GM23248 (cell line): Measurements from ENCODE around the gene PSME3IP1. TPM values are rescaled to one million over a fixed set of nuclear protein-coding genes. Genes with fewer than 3 reads are reported as not detected.

Experiments used
- DNase-seq: peaks from one replicate; pipeline ENCODE4 v3.0.0-alpha.2; 2015
- H2AFZ ChIP-seq: fragments of 200-600 bp; sonication (generic); 2 replicates; pipeline ENCODE4 v1.6.1; 2016; ENCODE audit warnings: antibody characterized with exemption
- H3F3A ChIP-seq: fragments of 200-600 bp; sonication (generic); 2 replicates; pipeline ENCODE4 v1.6.1; 2016; ENCODE audit warnings: mild to moderate bottlenecking, antibody characterized with exemption, mixed run types; ENCODE audit not compliant: insufficient read depth
- H3K27ac ChIP-seq: fragments of 200-600 bp; sonication (generic); 2 replicates; pipeline ENCODE4 v1.5.1; 2016; ENCODE audit warnings: mild to moderate bottlenecking
- H3K27me3 ChIP-seq: fragments of 200-600 bp; sonication (generic); replicated peaks from 2 replicates; pipeline ENCODE4 v1.6.1; 2016; ENCODE audit warnings: mild to moderate bottlenecking; ENCODE audit not compliant: insufficient read depth
- H3K36me3 ChIP-seq: fragments of 200-600 bp; sonication (generic); 2 replicates; pipeline ENCODE4 v1.6.1; 2016; ENCODE audit warnings: low read depth, mild to moderate bottlenecking
- H3K4me1 ChIP-seq: fragments of 200-600 bp; sonication (generic); 2 replicates; pipeline ENCODE4 v1.6.1; 2016; ENCODE audit warnings: mild to moderate bottlenecking; ENCODE audit not compliant: insufficient read depth
- H3K4me2 ChIP-seq: fragments of 200-600 bp; sonication (generic); one replicate; pipeline ENCODE4 v1.6.1; 2016; ENCODE audit warnings: mild to moderate bottlenecking; ENCODE audit not compliant: unreplicated experiment
- H3K4me3 ChIP-seq: fragments of 200-600 bp; sonication (generic); 2 replicates; pipeline ENCODE4 v1.5.1; 2016; ENCODE audit warnings: mild to moderate bottlenecking
- H3K79me2 ChIP-seq: fragments of 200-600 bp; sonication (generic); 2 replicates; pipeline ENCODE4 v1.6.1; 2016; ENCODE audit warnings: mild to moderate bottlenecking; ENCODE audit not compliant: insufficient read depth
- H3K9ac ChIP-seq: fragments of 200-600 bp; sonication (generic); 2 replicates; pipeline ENCODE4 v1.6.1; 2016; ENCODE audit warnings: mild to moderate bottlenecking
- H3K9me2 ChIP-seq: fragments of 200-600 bp; sonication (generic); 2 replicates; pipeline ENCODE4 v1.6.1; 2016; ENCODE audit warnings: mixed run types, mild to moderate bottlenecking, moderate library complexity; ENCODE audit not compliant: insufficient read depth
- H3K9me3 ChIP-seq: fragments of 200-600 bp; sonication (generic); one replicate; pipeline ENCODE4 v1.6.1; 2017; ENCODE audit warnings: low read depth
- H4K20me1 ChIP-seq: fragments of 200-600 bp; sonication (generic); 2 replicates; pipeline ENCODE4 v1.6.0; 2016; ENCODE audit not compliant: insufficient read depth
- EZH2 ChIP-seq: fragments of 200-600 bp; sonication (generic); IDR thresholded peaks from 2 replicates; pipeline ENCODE4 v1.6.1; 2018; ENCODE audit warnings: antibody characterized with exemption, mild to moderate bottlenecking; ENCODE audit not compliant: insufficient read depth, poor library complexity, severe bottlenecking
- EZH2phosphoT487 ChIP-seq: fragments of 200-600 bp; sonication (generic); IDR thresholded peaks from 2 replicates; pipeline ENCODE4 v1.6.1; 2018; ENCODE audit warnings: antibody characterized with exemption, moderate library complexity, mild to moderate bottlenecking, low read depth; ENCODE audit not compliant: insufficient read depth
- WGBS, 2 experiments: methylation state at CpG; one replicate each; pipeline ENCODE4 v1.1.6; 2015 to 2017; ENCODE audit warnings: low lambda C conversion rate in 2 of 2, low coverage in 1 of 2; ENCODE audit errors: missing lambda C conversion rate in 2 of 2; 5-methylcytosine and 5-hydroxymethylcytosine counted together
- in situ Hi-C: fragments of 300-500 bp; cut with MboI; formaldehyde crosslinking; loops from 2 replicates; pipeline ENCODE4 v1.15.0; 2020
- polyA plus RNA-seq: library from polyadenylated mRNA; unstranded; fragments of >200 nt; fragmentation: Nextera tagmentation; extraction: Ambion mirVana; gene quantifications from 2 replicates; pipeline ENCODE4 v1.2.1, GENCODE V29; 2016
- total RNA-seq: library from RNA; depleted of rRNA; stranded (reverse); fragments of >200 nt; shearing (Covaris generic); gene quantifications from 2 replicates; pipeline ENCODE4 v1.2.3, GENCODE V29; 2014; rRNA removed

The PSME3IP1 gene
- total and polyA plus RNA-seq, 2 experiments from 2014 or later, result 42.2 to 58.9 TPM

DNA sequence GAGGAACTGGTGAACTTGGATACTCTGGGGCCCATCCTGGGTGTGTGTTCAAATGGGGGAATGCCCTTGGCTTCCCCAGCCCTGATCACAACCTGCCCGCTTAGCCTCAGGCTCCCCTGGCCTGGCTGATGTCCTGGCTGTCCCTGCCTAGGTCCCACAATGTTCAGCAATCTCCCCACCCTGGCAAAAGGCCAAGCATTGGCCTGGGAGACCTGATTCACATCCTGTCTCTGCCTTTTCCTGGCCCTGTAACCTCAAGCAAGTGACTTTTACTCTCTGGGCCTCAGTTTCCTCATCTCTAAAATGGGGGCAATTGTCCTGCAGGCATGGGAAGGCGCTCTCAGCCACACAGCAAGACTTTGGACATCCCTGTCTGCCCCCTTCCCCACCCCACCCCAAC is 79.1 kb downstream of the PSME3IP1 start:
- no peaks in the 10 kb centered on the region for H3K4me1 ChIP-seq
- H3K4me2 ChIP-seq, result no peak overlapping the region
- no peaks in the 10 kb centered on the region for H3K9me2 ChIP-seq
- H3K27me3 ChIP-seq, result no peaks in the 10 kb centered on the region
- H3K79me2 ChIP-seq, result no peaks in the 10 kb centered on the region
- H3K36me3 ChIP-seq, result no peaks in the 10 kb centered on the region
- H3K4me3 ChIP-seq, result no peak overlapping the region
- TF ChIP-seq EZH2, result no peak
- TF ChIP-seq EZH2phosphoT487, result no peak
- no peaks in the 10 kb centered on the region for H3K9me3 ChIP-seq
- no peak for DNase-seq
- H3F3A ChIP-seq, result no peaks in the 10 kb centered on the region
- no peak overlapping the region for H3K27ac ChIP-seq
- in situ Hi-C loops, result no loop called here
- H4K20me1 ChIP-seq, result no peaks in the 10 kb centered on the region
- no peak overlapping the region for H2AFZ ChIP-seq
- WGBS, 2 experiments, result 84 to 100% methylated on average over 2 of the region's 2 CpGs
- no peak overlapping the region for H3K9ac ChIP-seq

DNA sequence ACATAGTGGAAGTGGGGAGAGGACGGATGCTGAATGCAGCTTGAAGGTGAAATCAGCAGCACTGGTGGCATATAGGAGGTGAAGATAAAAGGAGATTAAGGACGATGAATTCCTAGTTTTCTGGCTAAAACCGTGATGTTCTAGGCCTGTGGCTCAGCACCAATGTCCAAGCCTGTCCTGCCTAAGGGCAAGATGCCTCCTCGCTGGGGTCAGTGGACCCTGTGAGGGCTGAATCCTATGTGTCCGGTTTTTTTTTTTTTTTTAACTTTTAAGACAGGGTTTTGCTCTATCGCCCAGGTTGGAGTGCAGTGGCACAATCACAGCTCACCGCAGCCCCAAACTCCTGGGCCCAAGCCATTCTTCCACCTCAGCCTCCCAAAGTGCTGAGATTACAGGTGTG is 80.7 kb downstream of the PSME3IP1 start:
- Histone ChIP-seq H2AFZ (no peak overlapping the region), H3K79me2 (no peaks in the 10 kb centered on the region), H3K27ac (no peak overlapping the region), H3F3A (no peaks in the 10 kb centered on the region), H3K9me3 (no peaks in the 10 kb centered on the region), H3K4me3 (no peak overlapping the region), H3K27me3 (no peaks in the 10 kb centered on the region), H3K4me1 (0 out of 2 replicates have a peak, but pooled peaks cover 2% of the 10 kb centered on the region), H3K9ac (no peak overlapping the region), H4K20me1 (no peaks in the 10 kb centered on the region), H3K4me2 (no peak overlapping the region), H3K9me2 (no peaks in the 10 kb centered on the region), H3K36me3 (no peaks in the 10 kb centered on the region)
- DNase-seq, result no peak
- TF ChIP-seq EZH2phosphoT487, result no peak
- TF ChIP-seq EZH2, result no peak
- in situ Hi-C loops, result no loop called here
- WGBS, 2 experiments, result 93 to 100% methylated on average over 7 of the region's 7 CpGs

DNA sequence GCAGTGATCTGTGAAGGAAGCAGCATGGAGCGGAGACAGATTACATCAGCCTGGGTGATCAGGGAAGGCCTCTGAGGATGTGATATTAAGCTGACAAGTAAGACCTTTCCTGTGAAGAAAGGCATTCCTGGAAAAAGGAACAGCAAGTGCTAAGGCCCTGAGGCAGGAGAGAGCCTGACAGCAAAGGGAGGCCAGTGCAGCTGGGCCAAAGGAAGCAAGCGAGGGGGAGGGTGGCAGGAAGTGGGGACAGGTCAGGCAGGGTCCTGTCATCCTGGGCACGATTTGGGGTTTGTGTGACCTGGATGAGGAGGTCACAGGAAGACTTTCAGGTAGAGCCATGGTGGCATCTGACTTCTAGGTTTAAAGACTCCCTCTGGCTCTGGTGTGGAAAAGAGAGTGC is 81.1 kb downstream of the PSME3IP1 start:
- Histone ChIP-seq H3K9ac (no peak overlapping the region), H4K20me1 (no peaks in the 10 kb centered on the region), H3K9me3 (no peaks in the 10 kb centered on the region), H3K79me2 (no peaks in the 10 kb centered on the region), H3F3A (no peaks in the 10 kb centered on the region), H2AFZ (no peak overlapping the region), H3K4me3 (no peak overlapping the region), H3K27me3 (no peaks in the 10 kb centered on the region), H3K4me2 (no peak overlapping the region), H3K9me2 (no peaks in the 10 kb centered on the region), H3K36me3 (no peaks in the 10 kb centered on the region), H3K27ac (no peak overlapping the region), H3K4me1 (0 out of 2 replicates have a peak, but pooled peaks cover 6% of the 10 kb centered on the region)
- no peak for DNase-seq
- no peak for TF ChIP-seq EZH2phosphoT487
- TF ChIP-seq EZH2, result no peak
- in situ Hi-C loops, result no loop called here
- WGBS, 2 experiments, result 80 to 88% methylated on average over 3 of the region's 3 CpGs

DNA sequence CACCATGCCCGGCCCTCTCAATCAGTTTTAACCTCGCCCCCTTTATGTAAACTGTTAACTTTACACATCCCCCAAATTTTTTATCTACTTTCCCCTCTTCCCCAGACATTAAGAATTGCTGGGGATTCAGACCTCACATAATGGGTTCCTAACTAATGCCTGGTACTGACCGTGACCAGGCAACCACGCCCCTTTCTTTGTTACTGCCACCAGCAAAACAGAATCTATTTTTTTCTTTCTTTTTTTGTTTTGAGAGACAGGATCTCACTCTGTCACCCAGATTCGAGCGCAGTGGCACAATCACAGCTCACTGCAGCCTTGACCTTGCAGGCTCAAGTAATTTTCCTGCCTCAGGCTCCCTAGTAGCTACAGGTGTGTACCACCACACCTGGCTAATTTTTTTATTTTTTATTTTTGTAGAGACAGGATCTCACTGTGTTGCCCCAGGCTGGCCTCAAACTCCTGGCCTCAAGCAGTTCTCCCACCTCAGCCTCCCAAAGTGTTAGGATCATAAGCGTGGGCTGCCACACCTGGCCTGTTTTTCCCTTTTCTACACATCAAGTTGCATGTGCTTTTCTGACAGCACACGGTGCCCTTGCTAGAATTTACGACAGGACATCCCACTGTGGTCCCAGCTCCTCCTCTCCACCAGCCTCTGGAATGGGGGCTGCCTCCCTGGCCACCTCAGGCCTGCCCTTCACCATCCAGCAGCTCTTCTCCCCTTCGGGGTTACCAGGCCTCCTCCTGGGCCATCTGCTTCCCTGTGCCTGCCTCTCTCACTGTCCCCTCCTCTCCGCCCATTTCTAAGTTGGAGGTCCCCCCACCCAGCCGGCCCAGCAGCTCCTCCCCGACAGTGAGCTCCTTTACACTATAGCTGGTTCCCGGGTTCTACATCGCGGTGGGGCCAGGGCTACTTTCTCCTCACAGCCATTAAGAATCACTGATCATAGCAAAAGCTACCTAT is 82.7 kb downstream of the PSME3IP1 start:
- Histone ChIP-seq H3K9me3 (no peaks in the 10 kb centered on the region), H3K27me3 (no peaks in the 10 kb centered on the region), H3K4me2 (no peak overlapping the region), H3K36me3 (no peaks in the 10 kb centered on the region), H3F3A (no peaks in the 10 kb centered on the region), H3K79me2 (no peaks in the 10 kb centered on the region), H3K4me3 (no peak overlapping the region), H3K4me1 (0 out of 2 replicates have a peak, but pooled peaks cover 6% of the 10 kb centered on the region), H3K27ac (no peak overlapping the region), H3K9me2 (no peaks in the 10 kb centered on the region), H4K20me1 (no peaks in the 10 kb centered on the region), H3K9ac (no peak overlapping the region), H2AFZ (no peak overlapping the region)
- TF ChIP-seq EZH2, result no peak
- no peak for TF ChIP-seq EZH2phosphoT487
- in situ Hi-C loops, result no loop called here
- no peak for DNase-seq
- 85 to 86% methylated on average over 16 of the region's 16 CpGs for WGBS, 2 experiments

Other genes starting within 250 kb of the PSME3IP1 start
- gene CETP, start 224.1 kb downstream of the PSME3IP1 start, total RNA-seq, result not detected in 2 replicates
- gene CETP, start 224.1 kb downstream of the PSME3IP1 start, polyA plus RNA-seq, result not detected in 2 replicates
- 17.1 and 23.8 TPM in 2 replicates for gene NLRC5, start 196.5 kb downstream of the PSME3IP1 start, total RNA-seq
- gene NLRC5, start 196.5 kb downstream of the PSME3IP1 start, polyA plus RNA-seq, result 9.3 and 10.6 TPM in 2 replicates
- 7.3 and 13.9 TPM in 2 replicates for gene CPNE2, start 93.5 kb downstream of the PSME3IP1 start, total RNA-seq
- gene CPNE2, start 93.5 kb downstream of the PSME3IP1 start, polyA plus RNA-seq, result 9.0 and 11.6 TPM in 2 replicates
- gene RSPRY1, start 290 bp upstream of the PSME3IP1 start, total RNA-seq, result 34.7 and 42.7 TPM in 2 replicates
- 39.1 and 43.9 TPM in 2 replicates for gene RSPRY1, start 290 bp upstream of the PSME3IP1 start, polyA plus RNA-seq
- 116 and 136 TPM in 2 replicates for gene ARL2BP, start 59.2 kb upstream of the PSME3IP1 start, total RNA-seq
- gene ARL2BP, start 59.2 kb upstream of the PSME3IP1 start, polyA plus RNA-seq, result 111 and 114 TPM in 2 replicates
- gene PLLP, start 98.6 kb upstream of the PSME3IP1 start, total RNA-seq, result not detected in 2 replicates
- gene PLLP, start 98.6 kb upstream of the PSME3IP1 start, polyA plus RNA-seq, result 0.44 and 0.46 TPM in 2 replicates
- gene CCL22, start 172.7 kb upstream of the PSME3IP1 start, total RNA-seq, result not detected in 2 replicates
- gene CCL22, start 172.7 kb upstream of the PSME3IP1 start, polyA plus RNA-seq, result 0.10 and 0.13 TPM in 2 replicates
- gene CX3CL1, start 186.5 kb upstream of the PSME3IP1 start, total RNA-seq, result not detected in 2 replicates
- not detected in 2 replicates for gene CX3CL1, start 186.5 kb upstream of the PSME3IP1 start, polyA plus RNA-seq
- not detected in 2 replicates for gene CCL17, start 218.7 kb upstream of the PSME3IP1 start, total RNA-seq
- not detected in 2 replicates for gene CCL17, start 218.7 kb upstream of the PSME3IP1 start, polyA plus RNA-seq